8988T (cell line): ENCODE measurements around the gene YEATS2.

Source experiments
- DNase-seq: peaks from one replicate; pipeline ENCODE4 v3.0.0; 2011

Gene YEATS2

GRCh38 chr3:183815951-183816475 is 118.4 kb downstream of the YEATS2 start:
- no peak for DNase-seq

- DNase-seq: no peak
These were observed 119.3 kb downstream of the YEATS2 start for GRCh38 chr3:183816681-183817510.

- no peak for DNase-seq
These were observed 120.0 kb downstream of the YEATS2 start for GRCh38 chr3:183817639-183818038.

- no peak for DNase-seq
These were observed 120.5 kb downstream of the YEATS2 start for GRCh38 chr3:183818041-183818620.

- DNase-seq: no peak
These were observed 121.4 kb downstream of the YEATS2 start for GRCh38 chr3:183818706-183819624.

- no peak for DNase-seq
These were observed 122.2 kb downstream of the YEATS2 start for GRCh38 chr3:183819831-183820230.

GRCh38 chr3:183822631-183823030 is 125.0 kb downstream of the YEATS2 start:
- no peak for DNase-seq

- DNase-seq: no peak
These were observed 126.4 kb downstream of the YEATS2 start for GRCh38 chr3:183823963-183824362.

GRCh38 chr3:183824761-183825455 is 127.3 kb downstream of the YEATS2 start:
- DNase-seq: peak; percentile 69

GRCh38 chr3:183825456-183826161 is 128.0 kb downstream of the YEATS2 start, which contains the start of gene MAP6D1:
Gene MAP6D1 (minus strand): TSS chr3:183825577. CDS start chr3:183825547, 30 bp downstream.
- peak; percentile 98 for DNase-seq

- no peak for DNase-seq
These were observed 129.1 kb downstream of the YEATS2 start for GRCh38 chr3:183826448-183827250.

- no peak for DNase-seq
These were observed 130.4 kb downstream of the YEATS2 start for GRCh38 chr3:183827809-183828537.

GRCh38 chr3:183828538-183828870 is 130.9 kb downstream of the YEATS2 start:
- DNase-seq: no peak

GRCh38 chr3:183829466-183829865 is 131.9 kb downstream of the YEATS2 start:
- DNase-seq: no peak

- DNase-seq: no peak
These were observed 132.6 kb downstream of the YEATS2 start for GRCh38 chr3:183830187-183830586.

GRCh38 chr3:183833516-183833915 is 135.9 kb downstream of the YEATS2 start:
- DNase-seq: no peak

GRCh38 chr3:183837390-183837789 is 139.8 kb downstream of the YEATS2 start:
- DNase-seq: no peak

GRCh38 chr3:183837894-183838293 is 140.3 kb downstream of the YEATS2 start:
- DNase-seq: no peak

GRCh38 chr3:183839751-183840150 is 142.2 kb downstream of the YEATS2 start:
- DNase-seq: no peak

GRCh38 chr3:183844606-183845005 is 147.0 kb downstream of the YEATS2 start:
- DNase-seq: no peak
